ENCODE measurements around the gene USP10. TPM values are rescaled to one million over a fixed set of nuclear protein-coding genes. Genes with fewer than 3 reads are reported as not detected.
"Not testable (repeated sequence)": the region's sequence is repeated elsewhere in the genome, so short reads cannot be mapped to it uniquely, and the experiment has no call there.

USP10 gene
- total RNA-seq, 4 donors from 2014 or later: 63.0 to 98.4 (median 70.9) TPM

GRCh38 chr16:84683691-84684591 is 15.9 kb upstream of the USP10 start:
- no peak for DNase-seq
- TF ChIP-seq CTCF (IDR thresholded peaks at IDR 0.05) (no peak), POLR2A (IDR thresholded peaks at IDR 0.05) (no peak)
- H3K27me3 ChIP-seq: no peaks in the 10 kb centered on the region
- no peaks in the 10 kb centered on the region for H3K9me3 ChIP-seq
- no peaks in the 10 kb centered on the region for H3K4me1 ChIP-seq
- H3K27ac ChIP-seq: no peak overlapping the region
- H3K4me3 ChIP-seq (replicated peaks in 1 of 3): no peak overlapping the region
- WGBS, 2 donors: 71 to 76% methylated on average over 15 of the region's 15 CpGs
- intact Hi-C loops (cut with DNase I): no loop called here
- H3K36me3 ChIP-seq: no peaks in the 10 kb centered on the region

- Histone ChIP-seq H3K4me1 (no peaks in the 10 kb centered on the region), H3K27ac (no peak overlapping the region), H3K27me3 (no peaks in the 10 kb centered on the region), H3K4me3 (replicated peaks in 1 of 3) (no peak overlapping the region), H3K36me3 (no peaks in the 10 kb centered on the region), H3K9me3 (no peaks in the 10 kb centered on the region)
- WGBS, 2 donors: 94 to 96% methylated on average over 4 of the region's 4 CpGs
- no peak for DNase-seq
- intact Hi-C loops (cut with DNase I): no loop called here
- no peak for TF ChIP-seq CTCF (IDR thresholded peaks at IDR 0.05)
- TF ChIP-seq POLR2A (IDR thresholded peaks at IDR 0.05): no peak
Measured at GRCh38 chr16:84684592-84684965, 15.2 kb upstream of the USP10 start.

GRCh38 chr16:84685210-84685609 is 14.6 kb upstream of the USP10 start:
- H3K4me1 ChIP-seq: no peaks in the 10 kb centered on the region
- intact Hi-C loops (cut with DNase I): no loop called here
- DNase-seq: no peak
- no peaks in the 10 kb centered on the region for H3K9me3 ChIP-seq
- H3K36me3 ChIP-seq: no peaks in the 10 kb centered on the region
- H3K4me3 ChIP-seq (replicated peaks in 1 of 3): no peak overlapping the region
- no peak for TF ChIP-seq CTCF (IDR thresholded peaks at IDR 0.05)
- no peak for TF ChIP-seq POLR2A (IDR thresholded peaks at IDR 0.05)
- H3K27me3 ChIP-seq: no peaks in the 10 kb centered on the region
- WGBS, 2 donors: 78 to 82% methylated on average over 8 of the region's 8 CpGs
- no peak overlapping the region for H3K27ac ChIP-seq

GRCh38 chr16:84686707-84687298 is 13.0 kb upstream of the USP10 start:
- H3K27ac ChIP-seq: no peak overlapping the region
- no peaks in the 10 kb centered on the region for H3K9me3 ChIP-seq
- WGBS, 2 donors: 78 to 87% methylated on average over 5 to 6 of the region's 6 CpGs
- no peak for DNase-seq
- intact Hi-C loops (cut with DNase I): no loop called here
- H3K4me1 ChIP-seq: no peaks in the 10 kb centered on the region
- TF ChIP-seq CTCF (IDR thresholded peaks at IDR 0.05) (no peak), POLR2A (IDR thresholded peaks at IDR 0.05) (no peak)
- no peaks in the 10 kb centered on the region for H3K27me3 ChIP-seq
- H3K36me3 ChIP-seq: no peaks in the 10 kb centered on the region
- no peak overlapping the region for H3K4me3 ChIP-seq (replicated peaks in 1 of 3)

GRCh38 chr16:84687715-84688114 is 12.1 kb upstream of the USP10 start:
- no peaks in the 10 kb centered on the region for H3K4me1 ChIP-seq
- no peak overlapping the region for H3K27ac ChIP-seq
- intact Hi-C loops (cut with DNase I): no loop called here
- no peaks in the 10 kb centered on the region for H3K27me3 ChIP-seq
- no peaks in the 10 kb centered on the region for H3K9me3 ChIP-seq
- no peak for DNase-seq
- 62 to 65% methylated on average over 6 of the region's 6 CpGs for WGBS, 2 donors
- no peak overlapping the region for H3K4me3 ChIP-seq (replicated peaks in 1 of 3)
- TF ChIP-seq POLR2A (IDR thresholded peaks at IDR 0.05) (no peak), CTCF (IDR thresholded peaks at IDR 0.05) (no peak)
- no peaks in the 10 kb centered on the region for H3K36me3 ChIP-seq

- DNase-seq: not testable (repeated sequence)
Measured at GRCh38 chr16:84688163-84688562, 11.6 kb upstream of the USP10 start.

More at GRCh38 chr16:84688163-84688562, 11.6 kb upstream of the USP10 start:
- H3K4me3 ChIP-seq (replicated peaks in 1 of 3); H3K27me3 ChIP-seq; H3K4me1 ChIP-seq; intact Hi-C loops (cut with DNase I); H3K9me3 ChIP-seq; H3K36me3 ChIP-seq; H3K27ac ChIP-seq: not testable (repeated sequence)
- 96 to 97% methylated on average over 4 of the region's 4 CpGs for WGBS, 2 donors
